Stimulated activated naive B cell treated with anti-CD40 and anti-IgM and Interleukin-4, amounts not matched to agents 10 μg/mL and 1 μg/mL and 100 μg/mL, for 72 hours (primary cell): ENCODE results near the gene CCDC88C.

Experiments
- ATAC-seq, 2 donors: fragments of 150-1000 bp; cut with Tn5 transposase; replicated peaks; 2 replicates each; pipeline ENCODE4 v1.10.0; 2021; ENCODE audit warnings: moderate library complexity in 1 of 2
- DNase-seq: peaks from one replicate; pipeline ENCODE4 v3.0.0; 2021
- H3K27ac Mint-ChIP-seq: one replicate; pipeline ENCODE4 v1.8.0; 2022; ENCODE audit warnings: mild to moderate bottlenecking, mixed read lengths
- H3K27me3 Mint-ChIP-seq, 2 donors: one replicate each; pipeline ENCODE4 v1.8.0; 2022; ENCODE audit warnings: mixed read lengths in 2 of 2
- H3K36me3 Mint-ChIP-seq, 2 donors: one replicate each; pipeline ENCODE4 v1.8.0; 2022; ENCODE audit warnings: mixed read lengths in 2 of 2, mild to moderate bottlenecking in 1 of 2
- H3K4me1 Mint-ChIP-seq, 2 donors: one replicate each; pipeline ENCODE4 v1.8.0; 2022; ENCODE audit warnings: mixed read lengths in 2 of 2, mild to moderate bottlenecking in 1 of 2
- H3K4me3 Mint-ChIP-seq, 2 donors: one replicate each; pipeline ENCODE4 v1.8.0; 2022; ENCODE audit warnings: mild to moderate bottlenecking in 2 of 2, mixed read lengths in 2 of 2, moderate library complexity in 1 of 2
- H3K9me3 Mint-ChIP-seq, 2 donors: one replicate each; pipeline ENCODE4 v1.8.0; 2022; ENCODE audit warnings: mixed read lengths in 2 of 2, mild to moderate bottlenecking in 1 of 2

CCDC88C gene

DNA sequence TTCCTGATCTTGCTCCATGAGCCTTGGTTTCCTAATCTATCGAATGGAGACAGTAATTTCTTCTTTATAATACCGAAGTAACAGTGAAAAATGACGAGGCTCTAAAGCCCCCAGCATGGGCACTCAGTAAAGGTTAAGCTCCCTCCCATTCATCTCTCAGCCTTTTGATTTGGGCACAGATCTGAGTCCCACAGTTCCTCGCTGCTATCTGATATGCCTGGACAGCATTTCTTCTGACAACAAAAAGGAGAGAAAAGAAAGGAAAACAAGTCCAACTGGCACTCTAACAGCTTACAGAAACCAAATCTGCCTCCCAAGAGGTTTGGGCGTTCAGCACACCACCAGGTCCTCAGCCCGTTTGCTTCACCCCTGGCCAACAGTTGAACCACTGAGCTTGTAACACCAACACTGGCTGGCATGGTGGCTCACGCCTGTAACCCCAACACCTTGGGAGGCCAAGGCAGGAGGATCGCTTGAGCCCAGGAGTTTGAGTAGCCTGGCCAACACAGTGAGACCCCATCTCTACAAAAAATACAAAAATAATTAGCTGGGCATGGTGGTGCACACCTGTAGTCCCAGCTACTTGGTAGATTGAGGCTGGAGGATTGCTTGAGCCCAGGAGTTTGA, 19.5 kb downstream of the CCDC88C start:
- H3K27ac Mint-ChIP-seq: peak overlapping the region; percentile 86
- no peaks in the 10 kb centered on the region for H3K9me3 Mint-ChIP-seq
- DNase-seq (no peak), ATAC-seq (peak in 1 of 2 donors; percentile 18)
- peak overlapping the region; percentile 68 to 76 for H3K4me3 Mint-ChIP-seq
- peaks cover 23 to 47% of the 10 kb centered on the region in 2 donors for H3K36me3 Mint-ChIP-seq
- H3K27me3 Mint-ChIP-seq: no peaks in the 10 kb centered on the region
- peaks cover 66 to 95% of the 10 kb centered on the region in 2 donors for H3K4me1 Mint-ChIP-seq

DNA sequence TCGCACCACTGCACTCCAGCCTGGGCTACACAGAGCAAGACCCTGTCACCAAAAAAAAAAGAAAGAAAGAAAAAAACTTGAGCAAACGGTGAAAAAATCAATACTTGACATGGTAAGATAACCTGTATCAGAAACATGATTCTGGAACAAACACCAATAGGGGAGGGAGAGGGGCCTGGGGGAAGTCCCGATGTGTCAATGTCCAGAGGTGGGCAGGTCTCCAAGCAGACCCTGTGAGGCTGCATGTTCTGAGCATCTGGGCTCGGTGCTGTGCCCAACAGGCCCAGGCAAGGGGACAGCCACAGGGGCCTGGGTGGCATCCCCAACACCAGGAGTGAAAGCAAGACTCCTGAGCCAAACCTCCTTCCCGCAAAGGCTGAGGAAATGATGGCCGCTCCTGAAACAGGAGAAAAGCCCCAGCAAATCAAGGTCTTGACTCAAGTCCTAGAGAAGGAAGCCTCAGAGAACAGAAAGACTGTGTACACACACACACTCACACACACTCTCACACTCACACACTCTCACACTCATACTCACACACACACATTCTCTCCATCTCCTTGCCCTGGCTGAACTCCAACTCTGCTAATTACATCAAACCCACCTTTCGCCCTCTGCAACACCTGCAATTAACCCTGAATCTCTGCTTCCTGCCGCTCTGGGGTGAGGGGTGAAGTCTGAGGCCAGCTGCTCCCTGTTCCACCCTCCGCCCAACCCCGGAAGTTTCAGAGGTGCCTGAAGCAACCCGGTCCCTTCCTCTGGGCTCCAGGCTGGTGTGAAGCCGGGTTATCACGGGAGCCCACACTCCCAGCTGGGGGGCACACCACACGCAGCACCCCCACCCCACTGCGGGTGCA, 20.4 kb downstream of the CCDC88C start:
- Mint-ChIP-seq H3K4me1 (peaks cover 66 to 95% of the 10 kb centered on the region in 2 donors), H3K36me3 (peaks cover 23 to 45% of the 10 kb centered on the region in 2 donors), H3K27me3 (no peaks in the 10 kb centered on the region), H3K4me3 (peak overlapping the region; percentile 68 to 76), H3K27ac (peak overlapping the region; percentile 89), H3K9me3 (no peaks in the 10 kb centered on the region)
- DNase-seq: peak; percentile 24
- ATAC-seq: peak; percentile 77 to 79

DNA sequence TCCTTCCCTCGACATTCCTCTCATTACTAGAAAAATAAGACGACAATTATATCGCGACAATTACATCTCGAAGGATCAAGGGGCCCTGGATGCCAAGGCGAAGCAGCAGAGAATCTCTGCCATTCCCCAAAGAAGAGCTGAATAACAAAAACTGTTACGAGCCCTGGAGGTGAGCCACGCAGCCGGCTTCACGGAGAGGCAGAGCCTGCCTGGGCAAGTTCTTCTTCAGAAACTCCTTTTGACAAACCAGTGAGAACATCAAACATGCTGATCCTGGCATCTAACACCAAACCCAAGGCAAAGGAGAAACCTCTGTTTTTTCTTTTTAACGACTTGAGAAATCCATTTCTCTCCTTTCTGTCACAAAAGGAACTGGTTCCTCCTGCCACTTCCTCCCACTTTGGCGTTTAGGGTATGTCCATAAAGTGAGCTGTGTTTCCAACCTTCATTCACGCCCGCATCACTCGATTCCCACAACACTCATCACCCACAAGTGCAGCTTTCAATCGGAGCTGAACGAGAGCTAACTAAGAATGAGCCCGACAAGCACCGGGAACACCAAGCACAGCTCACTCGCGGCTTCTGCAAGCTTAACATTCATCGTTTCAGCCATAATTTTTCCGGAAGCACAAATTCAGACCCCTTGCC, 21.5 kb downstream of the CCDC88C start:
- no peaks in the 10 kb centered on the region for H3K27me3 Mint-ChIP-seq
- H3K4me3 Mint-ChIP-seq: peak overlapping the region in 1 of 2 donors; percentile 63
- peak overlapping the region; percentile 89 for H3K27ac Mint-ChIP-seq
- peaks cover 73 to 97% of the 10 kb centered on the region in 2 donors for H3K4me1 Mint-ChIP-seq
- ATAC-seq: no peak
- DNase-seq: no peak
- no peaks in the 10 kb centered on the region for H3K9me3 Mint-ChIP-seq
- H3K36me3 Mint-ChIP-seq: peaks cover 27 to 47% of the 10 kb centered on the region in 2 donors

DNA sequence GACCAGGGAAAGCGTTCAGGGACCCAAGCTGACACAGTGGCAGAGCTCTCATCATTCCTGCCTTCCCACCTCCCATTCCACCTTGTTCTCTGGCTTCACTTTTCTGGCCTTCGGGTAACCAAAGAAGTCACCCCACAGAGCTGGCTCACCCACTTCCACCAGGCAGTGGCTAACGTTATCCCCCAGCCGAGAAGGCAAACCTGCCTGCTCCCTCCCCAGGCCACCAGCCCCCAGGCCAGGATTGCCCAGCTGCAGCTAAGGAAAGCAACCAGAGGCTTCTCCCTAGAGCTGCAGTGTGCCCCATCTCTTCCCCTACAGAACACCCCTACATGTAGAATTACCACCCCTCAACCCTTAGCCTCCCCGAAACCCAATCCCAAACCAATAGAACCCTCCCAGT, 22.2 kb downstream of the CCDC88C start:
- H3K27ac Mint-ChIP-seq: peak overlapping the region; percentile 89
- peak overlapping the region; percentile 9 to 17 for H3K4me3 Mint-ChIP-seq
- H3K27me3 Mint-ChIP-seq: no peaks in the 10 kb centered on the region
- DNase-seq (no peak), ATAC-seq (no peak)
- H3K36me3 Mint-ChIP-seq: peaks cover 28 to 50% of the 10 kb centered on the region in 2 donors
- H3K9me3 Mint-ChIP-seq: no peaks in the 10 kb centered on the region
- H3K4me1 Mint-ChIP-seq: peaks cover 78 to 99% of the 10 kb centered on the region in 2 donors

DNA sequence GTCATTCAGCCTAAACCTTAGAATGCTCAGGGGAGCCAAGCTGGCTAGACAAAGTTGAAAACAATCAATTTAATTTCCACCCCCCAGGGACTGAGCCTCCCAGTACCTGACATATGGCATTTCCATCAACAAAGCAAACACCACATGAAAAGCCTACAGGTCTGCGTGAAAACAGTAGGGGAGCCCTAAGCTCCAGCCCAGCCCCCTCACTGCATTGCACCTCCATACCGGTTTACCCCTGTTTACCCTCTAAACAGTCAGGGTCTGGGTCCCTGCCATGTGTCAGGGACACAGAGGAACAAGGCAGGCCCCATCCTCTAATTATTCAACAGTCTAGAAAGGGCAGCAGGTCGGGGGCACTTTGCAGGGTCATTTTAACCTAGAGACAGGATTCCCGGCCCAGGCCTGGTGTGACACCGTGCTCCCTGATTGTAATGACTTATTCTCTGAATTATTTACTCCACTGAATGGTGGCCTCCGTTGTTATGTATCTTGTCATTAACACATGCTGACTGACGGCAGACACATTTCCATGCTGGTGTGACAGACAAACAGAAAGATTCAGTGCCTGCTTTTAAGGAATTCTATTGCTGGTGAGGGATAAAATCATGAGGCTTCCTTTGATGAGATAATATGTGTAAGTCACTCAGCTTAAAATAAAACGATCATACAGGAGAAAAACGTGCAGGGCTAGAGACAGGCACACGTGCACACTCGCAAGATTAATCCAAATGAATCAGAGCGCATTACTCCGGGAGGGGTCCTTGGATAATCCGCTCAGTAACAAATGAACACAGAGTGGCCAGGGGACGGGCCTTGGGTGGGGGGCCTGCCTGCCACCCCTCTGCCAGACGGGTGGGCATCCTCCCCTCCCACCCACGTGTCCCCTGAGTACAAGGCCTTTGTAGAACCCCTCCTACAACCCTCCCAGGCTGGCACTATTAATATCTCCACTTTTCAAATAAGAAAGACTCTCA, 23.2 kb downstream of the CCDC88C start:
- no peak overlapping the region for H3K4me3 Mint-ChIP-seq
- H3K27ac Mint-ChIP-seq: peak overlapping the region; percentile 89
- ATAC-seq: no peak
- peaks cover 28 to 52% of the 10 kb centered on the region in 2 donors for H3K36me3 Mint-ChIP-seq
- no peaks in the 10 kb centered on the region for H3K27me3 Mint-ChIP-seq
- H3K4me1 Mint-ChIP-seq: peaks cover 73 to 97% of the 10 kb centered on the region in 2 donors
- no peaks in the 10 kb centered on the region for H3K9me3 Mint-ChIP-seq
- DNase-seq: no peak

DNA sequence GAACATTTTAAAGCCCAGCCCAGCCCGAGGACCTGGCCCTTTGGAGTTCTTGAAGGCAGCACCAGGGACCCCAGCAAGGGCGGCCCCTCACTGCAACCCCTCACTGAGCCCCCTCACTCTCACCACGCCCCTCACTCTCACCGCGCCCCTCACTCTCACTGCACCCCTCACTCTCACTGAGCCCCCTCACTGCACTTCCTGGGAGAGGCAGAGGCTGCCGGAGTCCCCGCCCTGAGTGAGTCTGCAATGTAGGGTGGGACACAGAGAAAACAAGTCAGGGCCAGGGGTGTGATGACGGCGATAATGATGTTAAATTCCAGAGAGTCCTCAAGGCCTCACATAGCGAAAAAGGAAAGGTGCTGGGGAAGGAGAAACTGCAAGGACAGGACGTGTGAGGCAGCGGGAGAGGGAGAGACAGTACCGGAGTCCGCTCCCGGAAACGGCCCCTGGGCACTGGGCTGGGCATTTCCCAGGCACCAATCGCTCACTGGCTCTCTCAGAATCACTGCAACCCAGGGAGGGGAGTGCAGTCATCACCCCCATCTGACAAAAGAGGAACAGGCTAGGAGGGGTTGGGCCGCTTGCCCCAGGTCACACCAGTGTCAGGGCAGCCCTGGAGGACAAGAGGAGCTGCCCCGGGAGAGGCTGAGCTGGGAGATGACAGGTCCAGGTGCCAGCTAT, 24.9 kb downstream of the CCDC88C start:
- H3K36me3 Mint-ChIP-seq: peaks cover 36 to 59% of the 10 kb centered on the region in 2 donors
- H3K4me3 Mint-ChIP-seq: peak overlapping the region; percentile 5 to 38
- H3K4me1 Mint-ChIP-seq: peaks cover 75 to 97% of the 10 kb centered on the region in 2 donors
- ATAC-seq (peak; percentile 45 to 47), DNase-seq (no peak)
- H3K27me3 Mint-ChIP-seq: no peaks in the 10 kb centered on the region
- no peaks in the 10 kb centered on the region for H3K9me3 Mint-ChIP-seq
- H3K27ac Mint-ChIP-seq: peak overlapping the region; percentile 92

DNA sequence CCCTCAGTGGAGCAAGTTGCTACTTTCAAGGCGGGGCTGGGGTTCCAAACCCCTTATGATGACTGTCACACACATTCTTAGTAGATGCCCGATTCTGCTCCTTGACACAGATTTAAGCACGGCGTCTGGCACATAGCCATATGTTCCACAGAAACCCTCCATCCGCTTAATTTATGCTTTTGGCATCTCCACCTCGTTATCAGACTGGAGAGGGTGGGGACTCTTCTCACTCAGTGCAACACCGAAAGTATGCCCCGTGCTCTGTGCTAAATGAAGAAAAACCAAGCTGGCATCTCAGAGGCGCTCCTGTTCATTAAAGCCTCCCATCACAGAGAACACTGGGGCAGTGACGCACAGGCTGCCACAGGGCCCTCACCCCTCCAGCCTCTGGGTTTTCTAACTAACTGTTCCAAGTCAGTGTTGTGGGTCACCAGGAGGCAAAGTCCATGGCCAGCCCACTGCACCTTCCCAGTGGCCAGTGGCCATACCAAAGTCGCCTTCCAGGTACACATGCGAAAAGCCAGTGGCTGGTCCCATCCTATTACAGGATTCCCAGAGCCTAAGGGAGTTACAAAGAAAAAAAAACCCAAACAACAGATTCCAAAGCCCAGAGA, 27.3 kb downstream of the CCDC88C start:
- no peaks in the 10 kb centered on the region for H3K9me3 Mint-ChIP-seq
- peak overlapping the region; percentile 25 for H3K27ac Mint-ChIP-seq
- DNase-seq (no peak), ATAC-seq (no peak)
- H3K4me3 Mint-ChIP-seq: no peak overlapping the region
- peaks cover 24 to 47% of the 10 kb centered on the region in 2 donors for H3K36me3 Mint-ChIP-seq
- peaks cover 59 to 80% of the 10 kb centered on the region in 2 donors for H3K4me1 Mint-ChIP-seq
- no peaks in the 10 kb centered on the region for H3K27me3 Mint-ChIP-seq

DNA sequence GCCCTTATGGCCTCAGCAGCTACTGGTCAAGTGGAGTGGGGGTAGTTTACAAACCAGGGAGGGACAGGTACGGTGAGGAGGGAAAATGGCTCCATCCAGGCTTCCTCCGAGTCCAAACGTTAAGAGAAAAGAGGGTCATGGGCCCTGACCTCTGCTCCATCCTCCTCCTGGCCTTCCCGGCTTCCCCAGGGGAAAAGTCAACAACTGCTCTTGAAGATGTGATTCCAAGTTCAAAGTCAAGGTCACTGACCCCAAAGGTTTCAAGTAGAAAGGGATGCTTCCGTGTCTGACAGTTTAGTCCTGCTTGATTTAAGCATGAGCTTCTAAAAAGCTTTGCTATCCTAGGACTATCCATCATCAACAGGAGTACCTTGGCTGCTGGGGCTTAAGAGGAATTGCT, 28.5 kb downstream of the CCDC88C start:
- Mint-ChIP-seq H3K4me1 (peaks cover 61 to 80% of the 10 kb centered on the region in 2 donors), H3K27me3 (no peaks in the 10 kb centered on the region), H3K9me3 (no peaks in the 10 kb centered on the region), H3K36me3 (peaks cover 14 to 50% of the 10 kb centered on the region in 2 donors), H3K4me3 (no peak overlapping the region), H3K27ac (peak overlapping the region; percentile 79)
- no peak for ATAC-seq
- DNase-seq: no peak

DNA sequence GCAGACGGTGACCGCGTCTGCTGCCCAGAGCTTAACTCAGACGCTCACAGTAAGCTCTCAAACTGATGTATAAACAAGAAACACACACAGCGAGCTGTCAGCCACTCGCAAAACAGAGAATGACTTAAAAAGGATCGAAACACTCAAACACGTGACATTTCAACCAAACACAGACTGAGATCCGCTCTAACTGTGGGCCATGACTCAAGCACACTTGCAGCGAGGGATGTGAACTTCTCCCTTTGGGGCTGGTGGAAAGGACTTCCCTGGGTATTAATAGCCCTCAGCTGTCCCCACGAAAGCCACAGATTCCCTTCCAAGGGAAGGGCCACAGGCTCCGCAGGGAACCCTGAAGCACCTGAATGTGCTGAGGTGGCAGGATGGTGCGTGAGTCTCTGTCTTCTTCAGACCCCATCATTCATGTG, 29.1 kb downstream of the CCDC88C start:
- ATAC-seq (peak; percentile 80 to 86), DNase-seq (no peak)
- no peaks in the 10 kb centered on the region for H3K27me3 Mint-ChIP-seq
- peaks cover 61 to 80% of the 10 kb centered on the region in 2 donors for H3K4me1 Mint-ChIP-seq
- H3K36me3 Mint-ChIP-seq: peaks cover 15 to 50% of the 10 kb centered on the region in 2 donors
- H3K27ac Mint-ChIP-seq: peak overlapping the region; percentile 79
- H3K9me3 Mint-ChIP-seq: no peaks in the 10 kb centered on the region
- peak overlapping the region; percentile 36 to 44 for H3K4me3 Mint-ChIP-seq

DNA sequence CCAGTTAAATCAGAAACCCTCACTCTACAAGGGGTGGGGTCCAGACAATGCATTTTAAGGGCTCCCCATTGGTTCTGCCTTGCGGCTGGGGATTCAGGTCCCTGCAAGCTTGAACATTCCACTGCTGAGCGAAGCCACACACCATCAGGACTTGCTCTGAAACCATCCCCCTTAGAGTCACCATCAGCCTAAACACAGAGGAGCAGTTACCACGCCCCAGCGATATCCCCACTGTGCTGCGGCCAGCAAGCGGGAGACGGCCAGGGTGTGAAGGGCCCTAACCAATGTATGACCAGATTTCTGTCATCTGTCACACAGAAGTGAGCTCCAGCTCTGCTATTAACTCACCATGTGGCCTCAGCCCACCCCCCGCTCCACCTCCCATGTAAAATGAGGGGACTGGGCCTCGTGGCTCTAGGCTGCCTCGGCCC, 29.7 kb downstream of the CCDC88C start:
- Mint-ChIP-seq H3K4me3 (peak overlapping the region in 1 of 2 donors; percentile 44), H3K4me1 (peaks cover 61 to 80% of the 10 kb centered on the region in 2 donors), H3K27me3 (no peaks in the 10 kb centered on the region), H3K27ac (peak overlapping the region; percentile 79), H3K9me3 (no peaks in the 10 kb centered on the region), H3K36me3 (peaks cover 16 to 52% of the 10 kb centered on the region in 2 donors)
- ATAC-seq: no peak
- DNase-seq: no peak

DNA sequence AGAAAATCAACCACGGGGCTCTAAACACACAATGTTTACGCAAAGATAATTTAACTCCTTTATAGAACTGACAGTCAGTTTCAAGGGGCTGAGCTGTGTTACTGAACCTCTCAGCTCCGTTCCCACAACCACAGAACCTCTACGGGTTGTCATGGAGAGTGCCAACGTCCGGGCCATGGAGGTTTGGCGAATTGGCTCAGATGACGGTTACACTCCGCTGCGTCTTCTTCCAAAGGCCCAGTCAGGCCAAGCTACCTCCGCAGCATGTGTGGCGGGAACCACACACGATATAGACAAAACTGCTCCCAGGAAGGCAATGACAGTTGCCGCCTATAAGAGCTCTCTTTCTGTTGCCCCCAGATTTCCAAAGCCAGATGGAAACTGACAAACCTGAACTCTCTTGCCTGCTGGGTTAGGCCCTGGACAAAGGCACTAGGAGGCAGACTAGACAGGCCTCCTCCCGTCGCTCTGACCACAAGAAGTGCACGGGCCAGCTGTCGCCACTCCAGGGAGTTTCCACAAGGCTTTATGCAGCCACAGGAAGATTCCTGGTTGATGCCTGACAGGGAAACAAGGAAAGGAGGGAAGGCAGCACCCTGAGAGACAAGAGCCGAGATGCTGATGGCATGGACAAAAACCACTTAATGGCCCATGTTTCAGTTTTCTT, 30.3 kb downstream of the CCDC88C start:
- no peaks in the 10 kb centered on the region for H3K9me3 Mint-ChIP-seq
- H3K36me3 Mint-ChIP-seq: peaks cover 20 to 50% of the 10 kb centered on the region in 2 donors
- DNase-seq: no peak
- ATAC-seq: no peak
- H3K27me3 Mint-ChIP-seq: no peaks in the 10 kb centered on the region
- peaks cover 63 to 80% of the 10 kb centered on the region in 2 donors for H3K4me1 Mint-ChIP-seq
- H3K27ac Mint-ChIP-seq: peak overlapping the region; percentile 31
- no peak overlapping the region for H3K4me3 Mint-ChIP-seq

DNA sequence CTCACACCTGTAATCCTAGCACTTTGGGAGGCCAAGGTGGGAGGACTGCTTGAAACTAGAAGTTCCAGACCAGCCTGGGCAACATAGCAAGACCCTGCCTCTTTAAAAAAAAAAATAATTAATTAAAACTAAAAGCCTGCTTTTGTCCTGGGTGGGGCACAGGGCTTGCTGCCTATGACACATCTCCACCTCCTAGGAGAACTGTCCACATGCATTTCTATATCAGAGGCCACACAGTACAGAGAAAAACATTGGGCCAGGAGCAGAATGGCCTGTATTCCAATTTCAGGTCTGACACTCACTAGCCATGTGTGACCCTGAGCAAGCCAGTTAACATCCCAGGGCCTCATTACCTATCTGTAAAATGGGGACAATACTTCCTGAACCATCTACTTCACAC, 31.9 kb downstream of the CCDC88C start:
- no peak for DNase-seq
- Mint-ChIP-seq H3K4me3 (no peak overlapping the region), H3K27ac (no peak overlapping the region), H3K9me3 (peaks cover 0 to 4% of the 10 kb centered on the region in 2 donors), H3K4me1 (peaks cover 67 to 80% of the 10 kb centered on the region in 2 donors), H3K27me3 (no peaks in the 10 kb centered on the region), H3K36me3 (peaks cover 23 to 57% of the 10 kb centered on the region in 2 donors)
- ATAC-seq: no peak
